ENCODE results near the gene KDELR3.

DNA sequence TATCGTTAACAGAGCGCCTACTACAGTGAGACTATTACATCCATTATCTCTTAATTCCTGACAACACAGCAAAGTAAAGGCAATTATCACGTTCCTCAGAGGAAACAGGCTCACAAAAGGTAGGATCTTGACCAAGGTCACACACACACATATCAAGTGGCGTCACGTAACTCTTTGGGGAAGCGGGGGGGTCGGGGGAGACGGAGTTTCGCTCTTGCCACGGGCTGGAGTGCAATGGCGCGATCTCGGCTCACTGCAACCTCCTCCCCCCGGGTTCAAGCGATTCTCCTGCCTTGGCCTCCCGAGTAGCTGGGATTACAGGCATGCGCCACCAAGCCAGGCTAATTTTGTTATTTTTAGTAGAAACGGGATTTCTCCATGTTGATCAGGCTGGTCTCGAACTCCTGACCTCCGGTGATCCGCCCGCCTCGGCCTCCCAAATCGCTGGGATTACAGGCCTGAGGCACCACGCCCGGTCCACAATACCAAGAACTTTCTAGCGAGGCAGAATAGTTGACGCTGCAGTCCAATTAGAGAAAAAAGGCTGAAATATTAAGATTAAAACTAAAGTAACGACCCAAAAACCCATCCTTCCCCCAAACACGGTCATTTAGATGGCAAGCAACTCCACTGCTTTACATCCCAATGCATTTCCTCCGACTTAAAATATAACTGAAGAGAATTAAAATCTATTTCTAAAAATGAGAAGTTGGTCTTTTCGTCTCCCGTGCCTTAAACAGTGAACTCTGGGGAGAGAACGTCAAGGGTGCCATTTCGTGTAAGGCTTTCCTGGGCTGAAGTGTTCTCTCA, 37.0 kb downstream of the KDELR3 start:
- peak; percentile 71 for TF ChIP-seq CREM (IDR thresholded peaks at IDR 0.05; ENCODE audit: low read depth)
- TF ChIP-seq, protein P1, sequence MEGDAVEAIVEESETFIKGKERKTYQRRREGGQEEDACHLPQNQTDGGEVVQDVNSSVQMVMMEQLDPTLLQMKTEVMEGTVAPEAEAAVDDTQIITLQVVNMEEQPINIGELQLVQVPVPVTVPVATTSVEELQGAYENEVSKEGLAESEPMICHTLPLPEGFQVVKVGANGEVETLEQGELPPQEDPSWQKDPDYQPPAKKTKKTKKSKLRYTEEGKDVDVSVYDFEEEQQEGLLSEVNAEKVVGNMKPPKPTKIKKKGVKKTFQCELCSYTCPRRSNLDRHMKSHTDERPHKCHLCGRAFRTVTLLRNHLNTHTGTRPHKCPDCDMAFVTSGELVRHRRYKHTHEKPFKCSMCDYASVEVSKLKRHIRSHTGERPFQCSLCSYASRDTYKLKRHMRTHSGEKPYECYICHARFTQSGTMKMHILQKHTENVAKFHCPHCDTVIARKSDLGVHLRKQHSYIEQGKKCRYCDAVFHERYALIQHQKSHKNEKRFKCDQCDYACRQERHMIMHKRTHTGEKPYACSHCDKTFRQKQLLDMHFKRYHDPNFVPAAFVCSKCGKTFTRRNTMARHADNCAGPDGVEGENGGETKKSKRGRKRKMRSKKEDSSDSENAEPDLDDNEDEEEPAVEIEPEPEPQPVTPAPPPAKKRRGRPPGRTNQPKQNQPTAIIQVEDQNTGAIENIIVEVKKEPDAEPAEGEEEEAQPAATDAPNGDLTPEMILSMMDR (IDR thresholded peaks at IDR 0.05 in 2 of 3, conservative IDR thresholded peaks at IDR 0.05 in 1 of 3; ENCODE audit: control insufficient read depth in 2 of 3, extremely low read depth in 1 of 3, insufficient read depth in 1 of 3, low read depth in 3 of 3, low read length in 3 of 3): no peak
